ENCODE results near the gene ZFP57.

GRCh38 chr6:29723666-29724588 is 43.0 kb upstream of the ZFP57 start:
- no peak for TF ChIP-seq EZH2 (IDR thresholded peaks at IDR 0.05; ENCODE audit: borderline replicate concordance, low read depth, low read length, poor library complexity, severe bottlenecking)
- TF ChIP-seq CTCF (conservative IDR thresholded peaks at IDR 0.05; ENCODE audit: low read depth, low read length), result no peak

All from A673 (cell line).